DOHH2 (cell line): ENCODE data around the gene C1QBP.

ENCODE experiments used
- H3F3A ChIP-seq: fragments of 200-600 bp; sonication (generic), shearing (Covaris generic); 2 replicates; pipeline ENCODE4 v1.6.0; 2016; ENCODE audit warnings: antibody characterized with exemption, mild to moderate bottlenecking; ENCODE audit not compliant: control insufficient read depth, insufficient read depth
- H3K27ac ChIP-seq: fragments of 200-600 bp; sonication (generic); 2 replicates; pipeline ENCODE4 v1.5.1; 2014; ENCODE audit warnings: low read depth, mild to moderate bottlenecking, low read length, moderate library complexity
- H3K27me3 ChIP-seq: fragments of 200-600 bp; sonication (generic); 2 replicates; pipeline ENCODE4 v1.6.1; 2014; ENCODE audit warnings: mild to moderate bottlenecking, low read length, mixed read lengths; ENCODE audit not compliant: control insufficient read depth
- H3K36me3 ChIP-seq: fragments of 200-600 bp; sonication (generic); 2 replicates; pipeline ENCODE4 v1.6.1; 2014; ENCODE audit warnings: mild to moderate bottlenecking, low read length, moderate library complexity, mixed read lengths; ENCODE audit not compliant: control insufficient read depth
- H3K4me1 ChIP-seq: fragments of 200-600 bp; sonication (generic); 2 replicates; pipeline ENCODE4 v1.6.1; 2014; ENCODE audit warnings: mild to moderate bottlenecking, low read length, mixed read lengths; ENCODE audit not compliant: control insufficient read depth
- H3K4me2 ChIP-seq: fragments of 200-600 bp; sonication (generic); 2 replicates; pipeline ENCODE4 v1.6.0; 2014; ENCODE audit warnings: mild to moderate bottlenecking, low read length, moderate library complexity
- H3K4me3 ChIP-seq: fragments of 200-600 bp; sonication (generic); 2 replicates; pipeline ENCODE4 v1.5.1; 2014; ENCODE audit warnings: mild to moderate bottlenecking, low read length, mixed read lengths
- H3K79me2 ChIP-seq: fragments of 200-600 bp; sonication (generic); 2 replicates; pipeline ENCODE4 v1.6.1; 2014; ENCODE audit warnings: mild to moderate bottlenecking, low read length, mixed read lengths; ENCODE audit not compliant: control insufficient read depth
- H3K9me2 ChIP-seq: fragments of 200-600 bp; sonication (generic); replicated peaks from 2 replicates; pipeline ENCODE4 v1.6.1; 2014; ENCODE audit warnings: mild to moderate bottlenecking, low read length, mixed read lengths; ENCODE audit not compliant: control insufficient read depth
- H3K9me3 ChIP-seq: fragments of 200-600 bp; sonication (generic); 2 replicates; pipeline ENCODE4 v1.6.1; 2014; ENCODE audit warnings: antibody characterized with exemption, low read length, mixed read lengths; ENCODE audit not compliant: control insufficient read depth, insufficient read depth
- H4K20me1 ChIP-seq: fragments of 200-600 bp; sonication (generic); 2 replicates; pipeline ENCODE4 v1.6.0; 2014; ENCODE audit warnings: low read depth, mild to moderate bottlenecking, antibody characterized with exemption, low read length, moderate library complexity; ENCODE audit not compliant: control insufficient read depth, insufficient read depth
- CTCF ChIP-seq: fragments of 200-600 bp; sonication (generic); IDR thresholded peaks from one replicate; pipeline ENCODE4 v1.5.1; 2014; ENCODE audit warnings: antibody characterized with exemption, mild to moderate bottlenecking, low read depth, low read length; ENCODE audit not compliant: poor library complexity, severe bottlenecking
- EZH2phosphoT487 ChIP-seq: fragments of 200-600 bp; sonication (generic); IDR thresholded peaks from 2 replicates; pipeline ENCODE4 v1.6.1; 2017; ENCODE audit warnings: borderline replicate concordance, mild to moderate bottlenecking, antibody characterized with exemption, low read length, moderate library complexity, mixed read lengths

Gene C1QBP

GRCh38 chr17:5444209-5444608 lies 5.3 kb upstream of the C1QBP start:
- no peaks in the 10 kb centered on the region for H3K9me2 ChIP-seq
- peaks cover 47% of the 10 kb centered on the region for H3K79me2 ChIP-seq
- H3F3A ChIP-seq = peaks cover 33% of the 10 kb centered on the region
- H3K27ac ChIP-seq = no peak overlapping the region
- TF ChIP-seq EZH2phosphoT487 (no peak), CTCF (no peak)
- H3K9me3 ChIP-seq = no peaks in the 10 kb centered on the region
- H3K4me2 ChIP-seq = no peak overlapping the region
- H3K4me1 ChIP-seq = peaks cover 8% of the 10 kb centered on the region
- no peak overlapping the region for H3K4me3 ChIP-seq
- no peaks in the 10 kb centered on the region for H3K27me3 ChIP-seq
- H4K20me1 ChIP-seq = 0 out of 2 replicates have a peak, but pooled peaks cover 2% of the 10 kb centered on the region
- peaks cover 87% of the 10 kb centered on the region for H3K36me3 ChIP-seq

- Histone ChIP-seq H3K27ac (no peak overlapping the region), H3K4me1 (peaks cover 9% of the 10 kb centered on the region), H3K4me2 (no peak overlapping the region), H3K79me2 (peaks cover 50% of the 10 kb centered on the region), H3F3A (peaks cover 31% of the 10 kb centered on the region), H3K4me3 (no peak overlapping the region), H3K36me3 (peaks cover 84% of the 10 kb centered on the region), H3K9me2 (no peaks in the 10 kb centered on the region), H3K9me3 (no peaks in the 10 kb centered on the region), H4K20me1 (0 out of 2 replicates have a peak, but pooled peaks cover 2% of the 10 kb centered on the region), H3K27me3 (no peaks in the 10 kb centered on the region)
- TF ChIP-seq CTCF (no peak), EZH2phosphoT487 (no peak)
Measured at GRCh38 chr17:5443728-5444127, 4.8 kb upstream of the C1QBP start.

GRCh38 chr17:5439446-5439764 lies 450 bp upstream of the C1QBP start:
- Histone ChIP-seq H4K20me1 (peaks cover 13% of the 10 kb centered on the region; the same call in 1 of the 2 replicates), H3K9me2 (no peaks in the 10 kb centered on the region), H3K27me3 (no peaks in the 10 kb centered on the region), H3K79me2 (peaks cover 84% of the 10 kb centered on the region), H3K4me1 (peaks cover 31% of the 10 kb centered on the region), H3K27ac (peak overlapping the region; percentile 66), H3K4me3 (peak overlapping the region; percentile 61), H3K4me2 (peak overlapping the region; percentile 70), H3K9me3 (no peaks in the 10 kb centered on the region), H3F3A (peaks cover 40% of the 10 kb centered on the region), H3K36me3 (peaks cover 86% of the 10 kb centered on the region)
- no peak for TF ChIP-seq CTCF
- no peak for TF ChIP-seq EZH2phosphoT487
